ENCODE data around the gene RXRA.

RXRA gene

DNA sequence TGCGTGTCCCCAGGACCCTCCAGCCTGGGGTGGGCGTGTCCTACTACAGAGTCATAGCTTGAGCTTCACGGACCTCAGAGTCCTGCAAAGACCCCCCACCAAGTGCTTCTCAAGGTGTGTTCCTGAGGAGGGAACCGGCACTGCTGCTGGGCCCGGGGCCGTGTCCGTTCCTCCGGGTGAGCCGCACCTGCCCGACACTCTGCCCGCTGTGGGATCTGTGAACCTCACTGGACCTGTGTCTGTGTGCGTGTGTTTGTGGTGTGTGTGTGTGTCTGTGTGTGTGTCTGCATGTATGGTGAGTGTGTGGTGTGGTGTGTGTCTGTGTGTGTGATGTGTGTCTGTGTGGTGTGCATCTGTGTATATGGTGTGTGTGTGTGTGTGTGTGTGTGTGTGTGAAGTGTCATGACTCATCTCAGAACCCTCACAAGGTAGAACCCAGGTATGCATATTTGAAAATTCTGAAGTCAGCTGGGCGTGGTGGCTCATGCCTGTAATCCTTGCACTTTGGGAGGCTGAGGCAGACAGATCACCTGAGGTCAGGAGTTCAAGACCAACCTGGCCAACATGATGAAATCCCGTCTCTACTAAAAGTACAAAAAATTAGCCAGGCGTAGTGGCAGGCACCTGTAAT is 40.9 kb upstream of the RXRA start:
- H2BK5ac ChIP-seq (ENCODE audit: low read depth, low read length, poor library complexity, severe bottlenecking), result no peak overlapping the region
- H3K4me1 ChIP-seq (ENCODE audit: control insufficient read depth, insufficient read depth, low read depth, low read length), result no peaks in the 10 kb centered on the region
- H3K36me3 ChIP-seq (ENCODE audit: control insufficient read depth in 1 of 2, insufficient read depth in 2 of 2, low read depth in 1 of 2, low read length in 2 of 2), result no peaks in the 10 kb centered on the region
- no peak overlapping the region for H2AK5ac ChIP-seq (ENCODE audit: low read length, severe bottlenecking)
- H4K8ac ChIP-seq (ENCODE audit: low read length), result no peak overlapping the region
- WGBS, result 81% methylated on average over 15 of the region's 15 CpGs
- no peak overlapping the region for H3K23ac ChIP-seq (ENCODE audit: low read length in 2 of 2)
- peak overlapping the region in 1 of 2 experiments; percentile 5 for H3K14ac ChIP-seq (ENCODE audit: low read length in 2 of 2)
- no peaks in the 10 kb centered on the region for H3K79me1 ChIP-seq (replicated peaks; ENCODE audit: low read length, poor library complexity, severe bottlenecking)
- H3K27me3 ChIP-seq (ENCODE audit: control insufficient read depth in 1 of 2, insufficient read depth in 1 of 2, low read length in 2 of 2), result peaks cover 0 to 62% of the 10 kb centered on the region in 2 experiments
- H3K9me3 ChIP-seq (ENCODE audit: control insufficient read depth, low read length), result no peaks in the 10 kb centered on the region
- H2BK15ac ChIP-seq (ENCODE audit: low read depth, poor library complexity, severe bottlenecking), result no peak overlapping the region
- no peak overlapping the region for H3K4ac ChIP-seq (ENCODE audit: low read depth in 1 of 2, low read length in 2 of 2)
- no peak overlapping the region for H3K9ac ChIP-seq (ENCODE audit: low read length)
- H2BK12ac ChIP-seq (ENCODE audit: low read length in 2 of 2), result no peak overlapping the region
- no peak overlapping the region for H4K91ac ChIP-seq (ENCODE audit: low read length)
- no peak overlapping the region for H2BK120ac ChIP-seq (ENCODE audit: low read depth, low read length)
- DNase-seq, result no peak
- no peak overlapping the region for H3K18ac ChIP-seq (ENCODE audit: low read depth in 1 of 2, low read length in 2 of 2)
- no peak overlapping the region for H3K27ac ChIP-seq (ENCODE audit: low read length, poor library complexity, severe bottlenecking)
- H3K4me2 ChIP-seq (ENCODE audit: low read length, poor library complexity, severe bottlenecking), result no peak overlapping the region
- no peak overlapping the region for H3K4me3 ChIP-seq (ENCODE audit: insufficient read depth in 1 of 2, low read depth in 1 of 2, low read length in 2 of 2)
- no peak overlapping the region for H2AFZ ChIP-seq (ENCODE audit: low read depth, low read length)

- H2BK5ac ChIP-seq (ENCODE audit: low read depth, low read length, poor library complexity, severe bottlenecking), result no peak overlapping the region
- H2AK5ac ChIP-seq (ENCODE audit: low read length, severe bottlenecking), result no peak overlapping the region
- DNase-seq, result no peak
- H3K4me3 ChIP-seq (ENCODE audit: insufficient read depth in 1 of 2, low read depth in 1 of 2, low read length in 2 of 2), result no peak overlapping the region
- H3K36me3 ChIP-seq (ENCODE audit: control insufficient read depth in 1 of 2, insufficient read depth in 2 of 2, low read depth in 1 of 2, low read length in 2 of 2), result no peaks in the 10 kb centered on the region
- no peak overlapping the region for H2BK15ac ChIP-seq (ENCODE audit: low read depth, poor library complexity, severe bottlenecking)
- no peak overlapping the region for H3K4ac ChIP-seq (ENCODE audit: low read depth in 1 of 2, low read length in 2 of 2)
- H4K91ac ChIP-seq (ENCODE audit: low read length), result peak overlapping the region; percentile 47
- H3K23ac ChIP-seq (ENCODE audit: low read length in 2 of 2), result no peak overlapping the region
- WGBS, result 86% methylated on average over 27 of the region's 27 CpGs
- H2BK120ac ChIP-seq (ENCODE audit: low read depth, low read length), result no peak overlapping the region
- no peak overlapping the region for H3K4me2 ChIP-seq (ENCODE audit: low read length, poor library complexity, severe bottlenecking)
- H3K18ac ChIP-seq (ENCODE audit: low read depth in 1 of 2, low read length in 2 of 2), result no peak overlapping the region
- H2BK12ac ChIP-seq (ENCODE audit: low read length in 2 of 2), result no peak overlapping the region
- H3K14ac ChIP-seq (ENCODE audit: low read length in 2 of 2), result no peak overlapping the region
- peak overlapping the region; percentile 28 for H4K8ac ChIP-seq (ENCODE audit: low read length)
- no peaks in the 10 kb centered on the region for H3K9me3 ChIP-seq (ENCODE audit: control insufficient read depth, low read length)
- H3K4me1 ChIP-seq (ENCODE audit: control insufficient read depth, insufficient read depth, low read depth, low read length), result no peaks in the 10 kb centered on the region
- H2AFZ ChIP-seq (ENCODE audit: low read depth, low read length), result no peak overlapping the region
- H3K9ac ChIP-seq (ENCODE audit: low read length), result no peak overlapping the region
- no peaks in the 10 kb centered on the region for H3K79me1 ChIP-seq (replicated peaks; ENCODE audit: low read length, poor library complexity, severe bottlenecking)
- H3K27me3 ChIP-seq (ENCODE audit: control insufficient read depth in 1 of 2, insufficient read depth in 1 of 2, low read length in 2 of 2), result peaks cover 0 to 57% of the 10 kb centered on the region in 2 experiments
- H3K27ac ChIP-seq (ENCODE audit: low read length, poor library complexity, severe bottlenecking), result no peak overlapping the region
Measured at GRCh38 chr9:134286471-134287245, 39.6 kb upstream of the RXRA start.

DNA sequence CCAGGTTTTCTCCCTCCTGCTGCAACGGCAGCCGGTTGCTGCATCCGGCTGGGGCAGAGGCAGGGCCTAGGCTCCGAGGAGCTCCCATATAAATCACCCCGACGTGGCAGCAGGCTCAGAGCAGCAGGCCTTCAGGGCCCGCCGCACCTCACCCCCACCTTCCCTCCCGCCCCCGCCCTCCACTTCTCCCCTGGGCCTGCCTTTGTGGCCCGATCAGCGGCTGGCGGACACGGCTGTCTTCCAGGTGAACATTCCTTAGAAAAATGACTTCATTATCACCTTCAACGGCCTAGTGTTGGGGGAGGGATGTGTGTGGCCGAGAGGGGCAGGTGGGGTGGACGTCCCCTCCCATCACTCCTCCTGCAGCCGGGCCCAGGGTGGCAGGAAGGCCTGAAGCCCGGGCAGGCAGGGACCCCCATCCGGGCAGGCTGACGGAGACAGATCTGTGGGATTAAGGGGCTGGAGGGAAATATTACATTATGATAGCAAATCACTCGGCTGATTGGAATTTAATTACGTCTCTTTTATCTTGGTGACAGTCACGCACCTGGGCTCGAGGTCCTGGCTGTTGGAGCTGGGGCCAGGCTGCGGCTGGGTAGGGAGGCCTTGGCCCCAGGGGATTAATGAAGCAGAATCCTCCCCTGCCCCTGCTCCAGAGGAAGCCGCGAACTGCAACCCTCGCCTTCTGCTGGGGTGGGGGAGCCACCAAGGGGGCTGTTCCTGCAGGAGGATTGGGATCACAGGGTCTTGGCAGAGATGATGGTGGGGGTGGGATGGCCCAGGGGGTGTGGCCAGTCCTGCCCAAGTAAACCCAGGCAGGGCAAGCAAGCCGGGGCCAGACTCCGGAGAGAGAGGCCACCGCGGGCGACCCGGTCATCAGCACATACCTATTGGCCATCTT is 38.4 kb upstream of the RXRA start:
- H3K36me3 ChIP-seq (ENCODE audit: control insufficient read depth in 1 of 2, insufficient read depth in 2 of 2, low read depth in 1 of 2, low read length in 2 of 2), result no peaks in the 10 kb centered on the region
- H3K4ac ChIP-seq (ENCODE audit: low read depth in 1 of 2, low read length in 2 of 2), result no peak overlapping the region
- H3K79me1 ChIP-seq (replicated peaks; ENCODE audit: low read length, poor library complexity, severe bottlenecking), result no peaks in the 10 kb centered on the region
- H3K9me3 ChIP-seq (ENCODE audit: control insufficient read depth, low read length), result no peaks in the 10 kb centered on the region
- H2BK12ac ChIP-seq (ENCODE audit: low read length in 2 of 2), result no peak overlapping the region
- H3K27me3 ChIP-seq (ENCODE audit: control insufficient read depth in 1 of 2, insufficient read depth in 1 of 2, low read length in 2 of 2), result peaks cover 3 to 49% of the 10 kb centered on the region in 2 experiments
- no peaks in the 10 kb centered on the region for H3K4me1 ChIP-seq (ENCODE audit: control insufficient read depth, insufficient read depth, low read depth, low read length)
- H2BK5ac ChIP-seq (ENCODE audit: low read depth, low read length, poor library complexity, severe bottlenecking), result no peak overlapping the region
- no peak overlapping the region for H2AFZ ChIP-seq (ENCODE audit: low read depth, low read length)
- no peak overlapping the region for H3K4me3 ChIP-seq (ENCODE audit: insufficient read depth in 1 of 2, low read depth in 1 of 2, low read length in 2 of 2)
- no peak overlapping the region for H3K14ac ChIP-seq (ENCODE audit: low read length in 2 of 2)
- no peak for DNase-seq
- no peak overlapping the region for H2AK5ac ChIP-seq (ENCODE audit: low read length, severe bottlenecking)
- H3K27ac ChIP-seq (ENCODE audit: low read length, poor library complexity, severe bottlenecking), result no peak overlapping the region
- H4K8ac ChIP-seq (ENCODE audit: low read length), result no peak overlapping the region
- H2BK120ac ChIP-seq (ENCODE audit: low read depth, low read length), result no peak overlapping the region
- peak overlapping the region; percentile 56 for H2BK15ac ChIP-seq (ENCODE audit: low read depth, poor library complexity, severe bottlenecking)
- WGBS, result 64% methylated on average over 28 of the region's 35 CpGs
- H3K9ac ChIP-seq (ENCODE audit: low read length), result no peak overlapping the region
- H3K18ac ChIP-seq (ENCODE audit: low read depth in 1 of 2, low read length in 2 of 2), result no peak overlapping the region
- H4K91ac ChIP-seq (ENCODE audit: low read length), result no peak overlapping the region
- no peak overlapping the region for H3K4me2 ChIP-seq (ENCODE audit: low read length, poor library complexity, severe bottlenecking)
- no peak overlapping the region for H3K23ac ChIP-seq (ENCODE audit: low read length in 2 of 2)

GRCh38 chr9:134288746-134289145 is 37.5 kb upstream of the RXRA start:
- no peak overlapping the region for H2BK15ac ChIP-seq (ENCODE audit: low read depth, poor library complexity, severe bottlenecking)
- no peak overlapping the region for H3K18ac ChIP-seq (ENCODE audit: low read depth in 1 of 2, low read length in 2 of 2)
- no peak overlapping the region for H4K8ac ChIP-seq (ENCODE audit: low read length)
- no peaks in the 10 kb centered on the region for H3K36me3 ChIP-seq (ENCODE audit: control insufficient read depth in 1 of 2, insufficient read depth in 2 of 2, low read depth in 1 of 2, low read length in 2 of 2)
- H3K4ac ChIP-seq (ENCODE audit: low read depth in 1 of 2, low read length in 2 of 2), result no peak overlapping the region
- H3K4me2 ChIP-seq (ENCODE audit: low read length, poor library complexity, severe bottlenecking), result no peak overlapping the region
- DNase-seq, result no peak
- no peak overlapping the region for H3K9ac ChIP-seq (ENCODE audit: low read length)
- no peak overlapping the region for H2AFZ ChIP-seq (ENCODE audit: low read depth, low read length)
- H4K91ac ChIP-seq (ENCODE audit: low read length), result no peak overlapping the region
- H3K79me1 ChIP-seq (replicated peaks; ENCODE audit: low read length, poor library complexity, severe bottlenecking), result no peaks in the 10 kb centered on the region
- no peak overlapping the region for H2AK5ac ChIP-seq (ENCODE audit: low read length, severe bottlenecking)
- H3K23ac ChIP-seq (ENCODE audit: low read length in 2 of 2), result no peak overlapping the region
- H3K14ac ChIP-seq (ENCODE audit: low read length in 2 of 2), result no peak overlapping the region
- no peak overlapping the region for H2BK5ac ChIP-seq (ENCODE audit: low read depth, low read length, poor library complexity, severe bottlenecking)
- 94% methylated on average over 10 of the region's 10 CpGs for WGBS
- H3K27ac ChIP-seq (ENCODE audit: low read length, poor library complexity, severe bottlenecking), result no peak overlapping the region
- H3K4me3 ChIP-seq (ENCODE audit: insufficient read depth in 1 of 2, low read depth in 1 of 2, low read length in 2 of 2), result no peak overlapping the region
- peaks cover 3% of the 10 kb centered on the region for H3K4me1 ChIP-seq (ENCODE audit: control insufficient read depth, insufficient read depth, low read depth, low read length)
- no peak overlapping the region for H2BK120ac ChIP-seq (ENCODE audit: low read depth, low read length)
- H3K9me3 ChIP-seq (ENCODE audit: control insufficient read depth, low read length), result no peaks in the 10 kb centered on the region
- peaks cover 8 to 40% of the 10 kb centered on the region in 2 experiments for H3K27me3 ChIP-seq (ENCODE audit: control insufficient read depth in 1 of 2, insufficient read depth in 1 of 2, low read length in 2 of 2)
- H2BK12ac ChIP-seq (ENCODE audit: low read length in 2 of 2), result no peak overlapping the region

Measured in mesenchymal stem cell (in vitro differentiated cells and primary cell).